GM13976 (cell line): ENCODE measurements around the gene SGMS2.

Experiments used
- DNase-seq: peaks from one replicate; pipeline ENCODE4 v3.0.0; 2012; ENCODE audit warnings: low spot score
- CTCF ChIP-seq: IDR thresholded peaks from 2 replicates; pipeline ENCODE4 v1.5.1; 2012; ENCODE audit warnings: borderline replicate concordance, mild to moderate bottlenecking; ENCODE audit not compliant: insufficient read depth; ENCODE audit errors: extremely low read depth, missing control alignments, control extremely low read depth
- in situ Hi-C: fragments of 300-500 bp; cut with MboI; formaldehyde crosslinking; loops from one replicate; pipeline ENCODE4 v1.12.0; 2022; ENCODE audit warnings: low sequenced_read_pairs, mixed read lengths, inconsistent platforms; ENCODE audit not compliant: unreplicated experiment

Gene SGMS2

GRCh38 chr4:107808572-107808971 lies 16.2 kb upstream of the SGMS2 start:
- in situ Hi-C loops: no loop called here
- no peak for TF ChIP-seq CTCF
- DNase-seq: no peak

GRCh38 chr4:107809210-107809609 lies 15.5 kb upstream of the SGMS2 start:
- DNase-seq: no peak
- in situ Hi-C loops: no loop called here
- no peak for TF ChIP-seq CTCF

GRCh38 chr4:107814758-107815157 lies 10.0 kb upstream of the SGMS2 start:
- no peak for DNase-seq
- in situ Hi-C loops: no loop called here
- TF ChIP-seq CTCF: no peak

GRCh38 chr4:107815158-107815557 lies 9.6 kb upstream of the SGMS2 start:
- TF ChIP-seq CTCF: no peak
- DNase-seq: no peak
- in situ Hi-C loops: no loop called here

GRCh38 chr4:107818301-107818910 lies 6.3 kb upstream of the SGMS2 start:
- TF ChIP-seq CTCF: no peak
- in situ Hi-C loops: no loop called here
- no peak for DNase-seq

- in situ Hi-C loops: no loop called here
- DNase-seq: no peak
- no peak for TF ChIP-seq CTCF
Measured at GRCh38 chr4:107823870-107824349, 822 bp upstream of the SGMS2 start.
